Tibial nerve (tissue), 4 donors: ENCODE measurements around the gene DKK3. TPM values are rescaled to one million over a fixed set of nuclear protein-coding genes. Genes with fewer than 3 reads are reported as not detected.

ENCODE experiments used
- DNase-seq, 2 donors: peaks; one replicate each; pipeline ENCODE4 v3.0.0-alpha.2; 2019; ENCODE audit warnings: low spot score in 2 of 2
- H3K27ac ChIP-seq, 4 donors: fragments of 200-600 bp; sonication (generic) in 3 of 4; one replicate each; pipeline ENCODE4 v1.5.1; 2017 to 2019; ENCODE audit warnings: mild to moderate bottlenecking in 1 of 4
- H3K27me3 ChIP-seq, 2 donors: fragments of 200-600 bp; sonication (generic) in 1 of 2; one replicate each; pipeline versions ENCODE4 v1.5.1 to v1.6.0; 2017 to 2019
- H3K36me3 ChIP-seq, 3 donors: fragments of 200-600 bp; sonication (generic); one replicate each; pipeline ENCODE4 v1.5.1; 2018 to 2019
- H3K4me1 ChIP-seq, 4 donors: fragments of 200-600 bp; sonication (generic) in 3 of 4; one replicate each; pipeline ENCODE4 v1.5.1; 2017 to 2019
- H3K4me3 ChIP-seq, 4 donors: fragments of 200-600 bp; sonication (generic) in 3 of 4; one replicate each; pipeline ENCODE4 v1.5.1; 2017 to 2019; ENCODE audit warnings: mild to moderate bottlenecking in 1 of 4, moderate library complexity in 1 of 4
- H3K9me3 ChIP-seq, 4 donors: fragments of 200-600 bp; sonication (generic) in 3 of 4; one replicate each; pipeline ENCODE4 v1.5.1; 2017 to 2019
- CTCF ChIP-seq, 5 experiments: fragments of 200-600 bp in 3 of 5; fragments of 450-650 bp in 2 of 5; sonication (generic) in 3 of 5; IDR thresholded peaks; one replicate each; pipeline ENCODE4 v1.5.1; 2016 to 2019; ENCODE audit warnings: antibody characterized with exemption in 5 of 5, mild to moderate bottlenecking in 3 of 5, moderate library complexity in 2 of 5
- EP300 ChIP-seq, 2 donors: sonication (generic); formaldehyde crosslinking; IDR thresholded peaks; one replicate each; pipeline ENCODE4 v1.6.1; 2017; ENCODE audit warnings: antibody characterized with exemption in 2 of 2, mild to moderate bottlenecking in 1 of 2
- POLR2A ChIP-seq, 2 donors: fragments of 450-650 bp; IDR thresholded peaks; one replicate each; pipeline ENCODE4 v1.6.1; 2017; ENCODE audit warnings: antibody characterized with exemption in 2 of 2, mild to moderate bottlenecking in 2 of 2, moderate library complexity in 2 of 2
- WGBS, 2 donors: methylation state at CpG; one replicate each; pipeline ENCODE4 v1.1.5; 2018; 5-methylcytosine and 5-hydroxymethylcytosine counted together
- total RNA-seq, 4 donors: library from RNA; depleted of rRNA; stranded (reverse); fragments of >200 nt; gene quantifications; one replicate each; pipeline ENCODE4 v1.1.0, GENCODE V29; 2016

The DKK3 gene
- total RNA-seq, 4 donors from 2014 or later: 192 to 446 (median 254) TPM

GRCh38 chr11:12017865-12018453 lies 9.5 kb upstream of the DKK3 start:
- DNase-seq: no peak
- no peaks in the 10 kb centered on the region for H3K9me3 ChIP-seq
- H3K4me3 ChIP-seq: no peak overlapping the region
- H3K36me3 ChIP-seq: no peaks in the 10 kb centered on the region
- TF ChIP-seq POLR2A (IDR thresholded peaks at IDR 0.05) (no peak), EP300 (IDR thresholded peaks at IDR 0.05) (no peak), CTCF (IDR thresholded peaks at IDR 0.05) (no peak)
- WGBS, 2 donors: 60 to 73% methylated on average over 3 of the region's 3 CpGs
- H3K27me3 ChIP-seq: no peaks in the 10 kb centered on the region
- H3K4me1 ChIP-seq: peaks cover 0 to 49% (median 17%) of the 10 kb centered on the region in 4 donors
- peak overlapping the region; percentile 4 to 89 (median 50) for H3K27ac ChIP-seq

- DNase-seq: no peak
- 38 to 45% methylated on average over 5 of the region's 5 CpGs for WGBS, 2 donors
- Histone ChIP-seq H3K27me3 (no peaks in the 10 kb centered on the region), H3K4me1 (peaks cover 0 to 49% (median 17%) of the 10 kb centered on the region in 4 donors), H3K36me3 (no peaks in the 10 kb centered on the region), H3K4me3 (no peak overlapping the region), H3K27ac (peak overlapping the region in 2 of 4 donors; percentile 81 to 89), H3K9me3 (no peaks in the 10 kb centered on the region)
- TF ChIP-seq POLR2A (IDR thresholded peaks at IDR 0.05) (no peak), CTCF (IDR thresholded peaks at IDR 0.05) (no peak), EP300 (IDR thresholded peaks at IDR 0.05) (peak in 1 of 2 donors; percentile 72)
Observed at GRCh38 chr11:12017243-12017678, 8.8 kb upstream of the DKK3 start.

GRCh38 chr11:12016246-12016645 lies 7.8 kb upstream of the DKK3 start:
- WGBS, 2 donors: 88 to 95% methylated on average over 2 of the region's 2 CpGs
- TF ChIP-seq CTCF (IDR thresholded peaks at IDR 0.05) (no peak), POLR2A (IDR thresholded peaks at IDR 0.05) (no peak), EP300 (IDR thresholded peaks at IDR 0.05) (no peak)
- Histone ChIP-seq H3K36me3 (no peaks in the 10 kb centered on the region), H3K27ac (peak overlapping the region in 2 of 4 donors; percentile 81 to 89), H3K27me3 (no peaks in the 10 kb centered on the region), H3K4me1 (peaks cover 0 to 48% (median 17%) of the 10 kb centered on the region in 4 donors), H3K4me3 (no peak overlapping the region), H3K9me3 (no peaks in the 10 kb centered on the region)
- no peak for DNase-seq

DNA sequence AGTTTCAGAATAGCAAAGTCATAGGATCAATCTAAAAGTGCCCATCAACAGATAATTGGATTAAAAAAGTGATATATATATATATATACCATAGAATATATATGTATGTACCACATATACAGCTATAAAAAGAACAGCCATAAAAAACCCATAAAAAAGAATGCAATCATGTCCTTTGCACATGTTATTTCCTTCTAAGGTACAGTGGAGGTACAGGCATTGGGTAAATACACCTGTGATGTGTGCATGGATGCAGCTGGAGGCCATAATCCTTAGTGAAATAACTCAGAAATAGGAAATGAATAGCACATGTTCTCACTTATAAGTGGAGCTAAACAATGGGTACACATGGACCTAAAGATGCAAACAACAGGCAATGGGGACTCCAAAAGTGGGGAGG lies 7.1 kb upstream of the DKK3 start:
- no peaks in the 10 kb centered on the region for H3K9me3 ChIP-seq
- H3K4me3 ChIP-seq: no peak overlapping the region
- H3K27ac ChIP-seq: no peak overlapping the region
- TF ChIP-seq CTCF (IDR thresholded peaks at IDR 0.05) (no peak), POLR2A (IDR thresholded peaks at IDR 0.05) (no peak), EP300 (IDR thresholded peaks at IDR 0.05) (no peak)
- peaks cover 0 to 40% (median 16%) of the 10 kb centered on the region in 4 donors for H3K4me1 ChIP-seq
- no peak for DNase-seq
- H3K36me3 ChIP-seq: no peaks in the 10 kb centered on the region
- H3K27me3 ChIP-seq: no peaks in the 10 kb centered on the region

DNA sequence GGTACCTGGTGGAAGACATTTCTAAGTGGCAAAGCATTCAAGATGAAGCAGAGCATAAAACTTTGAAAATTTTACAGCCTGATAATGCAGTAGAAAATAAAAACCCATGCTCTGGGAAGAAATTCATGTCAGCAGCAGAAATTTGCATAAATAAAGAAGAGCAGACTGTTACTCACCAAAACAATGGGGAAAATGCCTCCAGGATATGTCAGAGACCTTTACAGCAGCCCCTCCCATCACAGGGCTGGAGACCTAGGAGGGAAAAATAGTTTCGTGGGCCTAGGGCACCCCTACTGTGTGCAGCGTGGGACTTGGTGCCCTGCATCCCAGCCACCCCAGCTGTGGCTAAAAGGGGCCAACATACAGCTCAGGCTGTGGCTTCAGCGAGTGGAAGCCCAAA lies 5.4 kb upstream of the DKK3 start:
- DNase-seq: no peak
- H3K4me3 ChIP-seq: no peak overlapping the region
- no peaks in the 10 kb centered on the region for H3K9me3 ChIP-seq
- no peak overlapping the region for H3K27ac ChIP-seq
- no peak for TF ChIP-seq CTCF (IDR thresholded peaks at IDR 0.05)
- no peak for TF ChIP-seq POLR2A (IDR thresholded peaks at IDR 0.05)
- no peak for TF ChIP-seq EP300 (IDR thresholded peaks at IDR 0.05)
- no peaks in the 10 kb centered on the region for H3K27me3 ChIP-seq
- peaks cover 0 to 30% (median 10%) of the 10 kb centered on the region in 4 donors for H3K4me1 ChIP-seq
- no peaks in the 10 kb centered on the region for H3K36me3 ChIP-seq
- WGBS, 2 donors: 73 to 74% methylated on average over 3 of the region's 3 CpGs
